Stimulated activated CD4-positive, alpha-beta T cell treated with anti-CD3 and anti-CD28 coated beads, TNF-alpha, amount 100 ng/mL, for 24 hours (primary cell): Measurements from ENCODE around the gene COL18A1.

Source experiments
- DNase-seq, 3 experiments: peaks; one replicate each; pipeline ENCODE4 v3.0.0-alpha.2; 2020; ENCODE audit warnings: low read depth in 3 of 3

Gene COL18A1

GRCh38 chr21:45533361-45533845 lies 128.4 kb downstream of the COL18A1 start:
- DNase-seq, result no peak

DNA sequence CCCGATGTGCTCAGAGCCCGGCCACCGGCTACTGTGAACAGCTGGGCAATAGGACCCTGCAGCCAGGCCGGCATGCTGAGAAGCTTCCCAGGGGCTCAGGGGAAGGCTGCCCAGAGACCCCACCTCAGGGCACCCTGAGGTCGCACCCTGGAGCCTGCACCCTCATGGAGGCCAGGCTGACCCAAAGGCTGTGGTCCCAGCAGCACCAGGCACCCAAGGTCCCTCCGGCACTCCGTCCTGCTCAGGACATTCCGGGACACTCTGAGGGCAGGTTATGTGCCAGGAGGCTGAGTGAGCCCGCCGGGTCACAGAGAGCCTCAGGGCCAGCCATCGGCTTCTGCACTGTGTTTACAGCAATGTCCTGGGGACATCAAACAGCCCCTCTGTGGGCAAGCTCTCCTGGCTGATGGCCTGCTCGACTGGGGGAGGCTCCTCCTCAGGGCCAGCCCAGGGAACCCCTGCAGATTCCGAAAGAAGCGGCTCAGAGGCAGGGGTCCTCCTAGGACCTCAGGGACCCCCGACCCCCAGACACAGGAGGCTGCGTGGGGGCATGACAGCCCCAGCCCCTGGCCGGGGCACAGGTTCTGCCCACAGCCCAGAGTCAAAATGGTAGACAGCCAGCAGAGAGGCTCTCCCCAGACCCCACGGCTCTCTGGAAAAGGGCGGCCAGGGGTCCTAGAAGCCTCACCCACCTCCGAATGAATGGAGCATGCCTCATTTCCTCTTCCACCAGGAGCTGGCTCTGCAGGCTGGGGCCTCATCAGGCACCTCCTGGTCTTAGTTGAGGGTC lies 129.1 kb downstream of the COL18A1 start:
- no peak for DNase-seq

DNA sequence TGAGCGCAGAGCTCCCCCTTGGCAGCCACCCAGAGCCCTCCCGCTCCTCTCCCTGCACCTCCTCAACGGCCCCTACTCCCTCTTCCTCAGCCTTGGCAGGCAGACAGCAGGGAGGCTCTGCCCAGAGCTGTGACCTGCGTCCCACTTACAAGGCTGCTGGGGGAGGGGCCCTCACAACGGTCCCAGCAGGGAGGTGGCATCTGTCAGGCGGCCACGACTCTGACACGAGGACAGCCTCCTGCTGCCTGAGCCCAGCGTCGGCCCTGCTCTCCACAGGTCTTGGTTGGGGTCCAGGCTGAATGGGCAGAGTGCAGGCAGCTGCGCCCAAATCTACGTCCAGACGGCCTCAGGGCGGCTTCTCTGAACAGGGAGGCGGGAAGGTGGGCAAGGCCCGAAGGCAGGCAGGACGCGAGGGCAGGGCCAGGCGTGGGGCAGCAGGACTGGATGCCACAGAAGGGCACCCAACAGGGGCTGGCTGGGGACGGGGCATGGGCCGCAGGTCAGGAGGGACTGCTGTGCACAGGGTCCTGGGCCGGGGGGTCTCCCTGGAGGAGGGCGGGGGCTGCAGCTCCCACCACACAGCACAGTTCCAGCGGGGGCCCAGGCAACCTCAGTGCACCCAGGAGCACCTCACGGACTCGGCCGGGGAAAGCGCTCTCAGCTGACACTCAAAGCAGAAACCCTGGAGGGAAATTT lies 129.8 kb downstream of the COL18A1 start:
- no peak for DNase-seq

- no peak for DNase-seq
Observed at GRCh38 chr21:45535341-45536081, 130.5 kb downstream of the COL18A1 start.

DNA sequence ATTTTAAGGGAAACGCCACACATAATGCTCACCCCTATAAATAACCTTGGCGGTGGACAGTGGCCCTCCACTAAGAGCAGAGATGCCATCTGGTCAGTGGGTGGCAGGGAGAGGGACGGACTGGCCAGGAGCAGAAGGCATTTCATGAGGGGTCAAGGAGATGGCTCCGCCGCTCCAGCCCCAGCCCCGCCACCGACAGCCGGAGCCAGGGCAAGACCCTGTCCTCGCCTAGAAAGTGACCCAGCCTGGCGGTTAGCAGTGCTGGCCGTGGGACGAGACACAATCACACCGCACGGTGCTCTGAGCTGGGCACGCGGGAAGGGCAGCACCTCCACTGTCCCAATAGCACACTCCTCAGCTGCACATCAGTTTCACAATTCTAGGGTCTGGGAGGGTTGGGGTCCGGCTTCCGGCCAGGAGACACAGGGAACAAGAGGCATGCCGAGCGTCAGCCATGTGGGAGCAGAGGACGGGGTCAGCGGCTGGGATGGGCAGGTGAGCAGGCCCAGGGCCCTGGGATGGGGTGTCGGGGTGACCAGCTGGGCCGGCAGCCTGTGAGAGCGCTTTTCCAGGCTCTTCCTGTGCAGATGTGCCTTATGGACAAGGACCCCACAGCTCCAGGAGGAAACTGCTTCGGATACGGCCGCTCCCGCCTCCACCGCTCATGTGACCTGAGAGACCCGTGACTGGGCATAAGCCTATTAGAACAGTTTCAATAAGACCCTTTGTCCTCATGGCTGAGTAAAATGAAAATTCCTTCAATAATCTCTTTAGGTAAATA lies 131.5 kb downstream of the COL18A1 start:
- DNase-seq, result no peak

GRCh38 chr21:45537111-45537745 lies 132.3 kb downstream of the COL18A1 start:
- no peak for DNase-seq

- DNase-seq, result no peak
Observed at GRCh38 chr21:45537746-45538291, 132.9 kb downstream of the COL18A1 start.

DNA sequence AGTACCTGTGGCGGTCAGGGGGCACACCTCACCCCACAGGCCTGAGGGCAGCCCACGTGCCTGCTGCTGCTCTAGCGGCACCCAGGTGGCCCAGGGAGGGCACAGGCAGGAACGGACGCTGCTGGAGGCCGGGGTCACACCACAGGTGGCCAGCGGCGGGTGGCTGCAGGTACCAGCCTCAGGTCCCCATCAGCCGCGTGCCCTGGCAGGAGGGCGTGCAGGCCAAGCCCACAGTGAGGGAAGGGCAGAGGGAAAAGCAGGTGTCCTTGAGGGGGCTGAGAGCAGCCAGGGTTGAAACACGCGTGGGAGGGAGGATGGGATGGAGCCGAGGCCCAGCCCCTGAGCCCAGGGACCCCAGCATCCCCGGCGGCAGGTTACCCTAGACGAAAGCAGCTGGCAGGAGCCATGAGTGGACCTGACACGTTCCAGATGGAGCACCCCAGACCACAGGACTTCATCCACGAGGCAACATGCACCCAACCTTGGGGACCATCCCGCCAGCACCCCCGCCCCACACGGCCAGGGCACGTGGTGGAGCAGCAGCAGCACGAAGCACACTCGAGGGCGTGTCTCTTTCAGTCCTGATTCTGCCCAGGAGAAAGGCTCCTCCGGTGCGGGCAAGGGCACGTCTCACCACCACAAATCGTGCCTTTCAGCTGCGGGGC lies 133.5 kb downstream of the COL18A1 start:
- no peak for DNase-seq

DNA sequence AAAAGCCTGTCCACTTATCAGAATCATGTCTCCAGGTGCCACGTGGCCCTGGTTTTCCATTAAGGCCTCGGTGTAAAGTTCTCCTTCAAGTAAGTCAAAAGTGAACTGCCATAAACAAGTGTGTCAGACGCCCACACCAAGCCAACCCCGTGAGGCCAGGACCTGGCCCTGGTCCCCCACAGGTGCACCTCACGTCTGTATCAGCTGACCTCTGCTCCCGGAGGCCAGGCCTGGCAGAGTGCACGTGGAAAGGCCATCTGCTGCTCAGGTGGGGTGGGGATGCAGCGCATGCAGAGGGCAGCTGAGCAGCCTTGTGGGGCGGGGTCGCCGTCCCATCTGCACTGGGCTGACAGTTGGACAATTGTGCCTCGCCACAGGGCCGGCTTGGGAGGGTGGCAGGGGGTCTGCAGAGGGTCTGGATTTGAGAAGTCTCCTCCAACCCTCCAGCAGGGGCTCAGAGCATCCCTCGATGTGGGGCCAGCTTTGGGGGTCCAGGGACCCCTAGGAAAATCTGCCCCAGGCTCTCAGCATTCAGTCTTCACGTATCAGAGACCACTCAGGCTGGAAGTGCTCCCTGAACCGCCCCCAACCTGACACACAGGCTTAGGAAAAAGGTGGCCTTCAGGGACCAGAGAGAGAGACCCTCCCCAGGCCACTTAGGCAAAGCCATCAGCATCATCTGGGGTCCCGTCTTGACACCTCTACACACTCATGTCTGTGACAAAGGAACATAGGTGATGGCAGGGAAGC lies 134.3 kb downstream of the COL18A1 start:
- no peak for DNase-seq

DNA sequence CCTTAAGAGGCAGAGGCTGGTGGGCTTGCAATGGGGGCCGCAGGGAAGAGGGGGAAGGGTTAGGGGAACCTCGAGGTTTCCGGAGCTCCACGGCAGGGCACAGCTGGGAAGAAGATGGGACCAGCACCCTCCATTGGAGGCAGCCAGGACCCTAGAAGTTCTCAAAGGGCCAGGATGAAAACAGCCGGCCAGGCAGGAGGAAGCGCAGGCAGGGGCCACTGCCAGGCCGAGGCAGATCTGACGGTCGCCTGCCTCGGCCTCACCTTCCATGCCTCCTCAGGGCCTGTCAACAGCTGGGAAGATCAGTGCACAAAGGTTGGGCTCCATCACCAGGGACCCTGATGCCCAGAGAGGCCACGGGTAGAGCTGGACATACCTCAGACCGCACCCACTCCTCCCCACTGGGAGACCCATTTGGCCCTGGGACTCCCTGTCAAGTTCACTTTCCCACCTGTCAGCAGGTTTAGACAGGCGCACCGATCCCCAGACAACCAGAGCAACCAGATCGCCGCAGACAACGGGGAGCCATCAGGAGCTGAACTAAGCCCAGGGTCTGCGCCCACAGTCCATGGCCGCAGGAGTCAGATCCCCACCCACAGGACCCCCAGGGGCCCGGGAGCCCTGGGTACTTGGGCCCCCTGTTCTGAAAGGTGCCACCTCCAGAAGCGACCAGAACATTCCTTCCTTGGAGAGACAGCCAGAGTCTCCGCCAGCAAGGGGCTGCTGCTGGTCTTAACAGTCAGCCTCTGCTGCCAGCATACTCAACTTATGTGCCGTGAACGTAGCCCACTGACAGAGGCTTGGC lies 135.0 kb downstream of the COL18A1 start:
- no peak for DNase-seq

DNA sequence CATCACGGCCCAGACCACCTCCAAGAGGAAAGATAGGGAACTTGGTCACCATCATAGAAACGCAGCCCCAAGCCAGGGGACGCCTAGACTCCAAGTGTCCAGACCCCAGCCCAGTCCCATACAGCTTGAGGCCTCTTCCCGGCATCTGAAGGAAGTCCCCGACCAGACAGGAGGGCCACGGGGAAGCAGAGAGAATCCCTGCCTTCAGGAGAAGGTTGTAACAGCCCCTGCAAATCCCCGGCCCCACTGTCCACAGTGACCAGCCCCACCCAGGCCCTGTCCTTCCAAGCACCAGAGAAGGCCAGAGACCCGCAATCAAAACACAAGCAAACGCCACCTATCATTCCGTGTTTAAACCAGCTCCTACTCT lies 135.6 kb downstream of the COL18A1 start:
- no peak for DNase-seq

- peak; percentile 69 to 85 (median 74) for DNase-seq
Observed at GRCh38 chr21:45541221-45542039, 136.5 kb downstream of the COL18A1 start.

- DNase-seq, result peak; percentile 52 to 75 (median 62)
Observed at GRCh38 chr21:45542242-45542666, 137.3 kb downstream of the COL18A1 start, which contains the start of gene SLC19A1. Gene SLC19A1, minus strand, starts transcription at chr21:45542440. Its CDS starts 4,481 bp downstream, at chr21:45537959.

DNA sequence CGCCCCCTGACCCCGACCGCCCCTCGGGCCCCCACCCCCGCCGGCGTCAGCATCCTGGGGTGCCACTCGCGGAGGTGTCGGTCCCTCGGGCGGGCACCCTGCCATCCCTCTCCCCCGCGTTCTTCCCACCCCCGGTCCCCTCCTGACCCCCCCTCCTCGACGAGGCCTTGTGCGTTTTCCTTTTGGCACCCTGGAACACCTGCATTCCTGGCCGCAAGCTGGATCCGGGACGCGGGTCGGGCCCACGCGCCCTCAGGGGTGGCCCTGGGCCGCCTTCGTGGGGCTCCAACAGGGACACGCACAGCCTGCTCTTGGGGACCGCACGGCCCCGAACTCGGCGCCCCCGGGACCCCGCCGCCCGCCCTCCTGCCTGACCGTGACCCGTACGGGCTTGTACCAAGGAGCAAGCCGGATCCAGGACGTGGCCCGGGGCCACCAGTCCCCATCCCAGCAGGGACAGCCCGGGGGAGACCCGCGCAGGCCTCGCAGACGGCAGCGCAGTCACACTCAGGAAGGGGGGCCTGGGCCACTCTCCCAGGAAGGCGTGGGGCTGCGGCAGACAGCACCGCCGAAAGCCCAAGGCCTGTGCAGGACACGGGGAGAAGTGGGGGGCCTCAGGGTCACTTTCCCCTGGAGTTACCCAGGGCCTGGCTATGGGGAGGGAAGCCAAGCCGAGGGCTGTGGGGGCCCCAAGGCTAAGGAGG lies 137.9 kb downstream of the COL18A1 start:
- DNase-seq, result no peak

- no peak for DNase-seq
Observed at GRCh38 chr21:45543371-45543709, 138.4 kb downstream of the COL18A1 start.

- DNase-seq, result no peak
Observed at GRCh38 chr21:45543710-45544448, 138.9 kb downstream of the COL18A1 start.
